Stimulated activated CD4-positive, alpha-beta T cell treated with anti-CD3 and anti-CD28 coated beads, Interleukin-1b, Interleukin-23, amount 100 ng/mL, for 4 hours (primary cell): ENCODE measurements around the gene UBE2E2.

Experiments
- DNase-seq, 2 donors: peaks; one replicate each; pipeline ENCODE4 v3.0.0-alpha.2; 2020; ENCODE audit warnings: low read depth in 2 of 2

UBE2E2 gene

DNA sequence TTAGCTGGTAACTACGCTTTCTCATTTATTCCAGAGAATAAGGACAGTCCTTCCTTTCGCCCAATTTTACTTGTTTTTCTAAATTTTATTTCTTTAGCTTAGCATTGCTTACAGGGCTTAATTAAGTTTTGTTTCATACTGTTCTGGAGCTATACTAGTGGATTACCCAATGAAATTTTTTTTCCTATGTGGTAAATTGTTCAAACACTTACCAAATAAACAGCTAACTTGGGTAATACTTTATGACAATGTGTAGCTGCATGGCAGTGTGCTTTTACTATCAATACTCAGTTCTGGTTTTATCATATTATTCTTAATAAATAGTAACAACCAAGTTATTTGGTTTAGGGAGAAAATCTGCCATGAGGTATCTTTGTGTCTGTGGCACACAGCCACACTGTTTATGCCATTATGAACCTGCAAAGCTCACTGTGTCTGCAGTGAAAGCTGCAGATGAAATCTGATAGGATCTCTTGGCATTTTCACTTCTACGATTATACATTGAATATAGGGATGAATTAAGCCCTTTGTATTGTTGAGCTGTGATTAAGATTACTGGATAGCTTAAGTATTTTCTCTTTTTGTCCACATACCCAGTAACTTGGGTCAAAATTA, 37.2 kb downstream of the UBE2E2 start:
- DNase-seq, result no peak

DNA sequence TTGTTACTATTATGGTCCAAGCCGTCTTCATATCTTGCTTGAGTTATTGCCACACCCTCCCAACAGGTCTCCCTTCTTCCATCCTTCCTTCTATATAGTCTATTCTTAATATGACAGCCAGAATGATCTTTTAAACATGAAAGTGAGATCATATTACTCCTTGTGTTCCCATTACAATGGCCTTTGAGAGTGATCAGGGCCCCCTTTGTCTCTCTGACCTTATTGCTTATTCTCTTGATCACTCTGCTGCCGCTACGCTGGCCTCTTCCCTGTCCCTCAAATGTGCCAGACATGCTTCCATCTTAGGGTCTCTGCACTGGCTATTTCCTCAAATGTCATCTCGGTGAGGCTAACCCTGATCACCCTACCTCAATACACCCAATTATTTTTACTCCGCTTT, 38.1 kb downstream of the UBE2E2 start:
- no peak for DNase-seq

DNA sequence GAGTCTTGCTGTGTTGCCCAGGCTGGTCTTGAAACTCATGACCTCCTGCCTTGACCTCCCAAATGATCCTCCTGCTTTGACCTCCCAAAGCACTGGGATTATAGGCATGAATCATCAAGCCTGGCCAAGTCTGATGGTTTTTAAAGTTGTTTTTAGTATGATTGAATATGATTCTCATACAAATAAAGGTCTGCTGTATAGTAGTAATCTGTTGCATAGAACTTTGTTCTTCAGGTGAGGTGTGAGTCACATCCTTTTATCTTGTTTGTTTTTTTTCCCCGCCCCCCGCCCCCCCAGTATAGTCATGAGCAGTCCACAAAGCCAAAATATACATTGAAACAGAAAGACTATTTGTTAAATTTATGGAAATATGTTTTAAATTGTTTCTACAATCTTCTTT, 39.0 kb downstream of the UBE2E2 start:
- DNase-seq, result no peak

DNA sequence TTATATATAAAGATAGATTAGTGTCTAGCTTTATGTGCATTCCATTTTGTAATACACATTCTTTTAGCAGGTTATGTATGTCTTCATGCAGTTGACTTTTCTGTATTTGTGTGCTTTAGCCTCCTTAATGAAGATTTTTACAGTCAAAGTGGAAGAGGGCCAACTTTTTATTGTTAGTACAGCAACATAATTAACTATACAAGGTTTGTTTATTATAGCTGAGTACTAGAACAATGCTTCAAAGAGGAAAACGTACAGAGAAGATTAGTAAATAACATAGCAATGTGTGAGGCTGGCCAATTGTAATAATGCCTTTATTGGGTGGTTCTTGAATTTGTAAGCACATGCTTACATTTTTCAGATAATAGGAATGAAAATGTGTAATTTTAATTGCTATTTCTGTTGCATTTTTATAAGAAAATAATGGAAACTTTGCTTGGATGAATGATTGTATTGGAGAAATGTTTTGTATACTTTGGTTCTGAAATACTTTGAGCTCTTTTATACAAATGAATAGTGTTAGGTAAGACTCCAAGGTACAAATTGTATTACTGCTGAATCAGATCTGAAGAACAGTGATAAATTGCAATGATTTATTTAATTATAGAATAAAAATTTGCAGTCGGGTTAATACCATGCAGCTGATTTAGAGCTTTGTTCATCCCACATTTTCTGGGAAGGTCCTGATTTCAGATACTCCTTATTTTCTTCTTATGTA, 41.4 kb downstream of the UBE2E2 start:
- no peak for DNase-seq

DNA sequence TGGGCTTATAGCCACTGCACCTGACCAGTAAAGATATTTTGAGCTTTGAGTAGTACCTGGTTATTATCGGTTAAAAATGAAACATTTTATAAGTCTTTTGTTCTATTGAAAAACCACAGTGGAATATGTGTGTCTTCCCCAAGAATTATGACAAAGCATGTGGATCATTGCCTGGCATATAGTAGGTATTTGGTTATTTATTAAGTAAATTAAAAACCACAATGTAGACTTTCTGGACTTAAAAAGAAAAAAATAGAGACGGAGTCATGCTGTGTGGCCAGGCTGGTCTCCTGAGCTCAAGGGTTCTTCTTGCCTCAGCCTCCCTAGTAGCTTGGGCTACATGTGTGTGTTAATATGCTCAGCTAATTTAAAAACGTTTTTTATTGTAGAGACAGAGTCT, 43.5 kb downstream of the UBE2E2 start:
- DNase-seq, result no peak

DNA sequence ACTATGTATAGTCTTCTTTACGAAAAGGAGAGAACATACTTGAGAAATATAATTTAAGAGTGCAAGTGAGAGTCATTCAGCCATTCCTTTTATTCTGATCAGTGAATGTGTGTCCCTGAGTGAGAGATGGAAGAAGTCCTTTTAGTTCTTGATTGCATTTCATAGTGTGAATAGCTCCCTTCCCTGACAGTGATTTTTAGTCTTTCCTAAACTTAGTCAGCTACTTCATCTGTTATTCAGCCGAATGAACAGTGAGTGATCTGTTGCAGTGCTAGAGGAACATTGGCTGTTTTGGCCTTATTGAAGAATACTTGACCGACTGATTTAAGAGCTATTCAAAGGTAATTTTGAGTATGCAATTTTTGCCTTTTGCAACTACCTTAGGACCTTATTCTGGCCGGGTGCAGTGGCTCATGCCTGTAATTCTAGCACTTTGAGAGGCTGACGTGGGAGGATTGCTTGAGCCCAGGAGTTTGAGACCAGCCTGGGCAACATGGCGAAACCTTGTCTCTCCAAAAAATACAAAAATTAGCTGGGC, 45.5 kb downstream of the UBE2E2 start:
- no peak for DNase-seq

DNA sequence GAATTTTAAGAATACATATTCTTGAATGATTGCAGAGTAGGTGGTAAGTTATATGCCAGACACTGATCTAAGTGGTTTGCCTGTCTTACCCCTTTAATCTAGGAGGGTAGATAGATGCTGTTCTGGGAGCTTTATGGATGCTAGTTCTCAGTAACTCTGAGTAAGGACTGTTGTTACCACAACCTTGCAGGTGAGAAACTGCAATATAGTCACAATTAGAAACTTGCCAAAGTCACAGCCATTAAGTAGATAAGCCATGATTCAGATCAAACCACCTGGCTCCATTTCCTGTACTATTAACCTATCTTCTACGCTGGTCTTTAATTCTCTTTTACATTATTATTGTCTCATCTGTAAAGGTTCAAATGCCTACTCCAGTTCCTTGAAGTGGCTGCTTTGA, 46.8 kb downstream of the UBE2E2 start:
- no peak for DNase-seq

DNA sequence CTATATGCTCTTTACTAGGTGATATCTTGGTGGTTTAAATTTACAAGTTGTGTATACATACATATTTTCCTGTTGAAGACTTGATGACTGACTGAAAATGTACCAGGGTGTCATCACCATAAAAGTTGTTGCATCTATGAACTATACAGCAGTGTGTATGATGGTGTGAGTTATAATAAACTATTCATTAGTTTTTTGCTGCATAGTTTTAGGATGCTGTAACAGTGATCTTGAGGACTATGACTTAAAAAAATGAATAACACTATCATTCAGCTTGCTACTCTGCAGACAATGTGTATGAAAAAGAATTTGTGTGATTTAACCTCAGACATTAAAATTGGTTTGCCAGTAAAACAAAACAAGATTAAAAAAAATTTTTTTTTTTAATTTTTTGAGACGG, 49.0 kb downstream of the UBE2E2 start:
- no peak for DNase-seq

DNA sequence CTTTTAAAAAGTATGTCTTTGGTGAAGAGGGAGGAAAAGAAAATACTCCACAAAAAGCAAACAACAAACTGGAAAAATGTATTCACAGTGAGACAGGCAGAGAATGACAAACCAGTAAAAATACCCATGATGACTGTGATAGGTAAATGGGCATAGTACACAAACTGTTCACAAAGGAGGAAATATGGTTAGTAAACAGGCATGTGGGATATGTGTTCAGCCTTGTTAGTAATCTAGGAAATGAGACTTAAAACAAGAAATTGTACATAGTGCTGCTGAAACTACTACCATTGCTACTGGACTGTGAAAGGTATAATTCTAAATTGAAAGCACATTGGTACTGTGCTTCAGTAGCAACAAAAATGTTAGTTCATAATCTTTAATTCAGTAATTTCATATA, 50.1 kb downstream of the UBE2E2 start:
- DNase-seq, result no peak

DNA sequence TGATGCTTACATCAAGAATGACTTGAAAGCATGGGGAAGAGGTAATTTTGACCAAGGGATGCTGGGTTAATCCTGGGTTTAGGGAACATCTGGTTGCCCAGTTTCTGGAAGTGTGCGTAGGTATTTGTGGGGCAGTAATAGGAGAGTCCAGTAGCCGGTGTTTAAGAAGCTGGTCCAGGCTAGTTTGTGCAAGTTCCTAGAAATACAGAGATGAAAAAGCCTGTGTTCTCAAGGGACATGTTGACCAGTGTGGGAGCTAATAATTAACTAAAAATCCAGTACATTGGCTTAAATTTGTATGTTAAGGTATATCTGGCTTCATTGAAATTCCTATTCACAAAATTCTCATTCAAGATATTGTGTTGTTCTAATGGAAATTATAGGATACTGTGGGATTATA, 51.2 kb downstream of the UBE2E2 start:
- no peak for DNase-seq

DNA sequence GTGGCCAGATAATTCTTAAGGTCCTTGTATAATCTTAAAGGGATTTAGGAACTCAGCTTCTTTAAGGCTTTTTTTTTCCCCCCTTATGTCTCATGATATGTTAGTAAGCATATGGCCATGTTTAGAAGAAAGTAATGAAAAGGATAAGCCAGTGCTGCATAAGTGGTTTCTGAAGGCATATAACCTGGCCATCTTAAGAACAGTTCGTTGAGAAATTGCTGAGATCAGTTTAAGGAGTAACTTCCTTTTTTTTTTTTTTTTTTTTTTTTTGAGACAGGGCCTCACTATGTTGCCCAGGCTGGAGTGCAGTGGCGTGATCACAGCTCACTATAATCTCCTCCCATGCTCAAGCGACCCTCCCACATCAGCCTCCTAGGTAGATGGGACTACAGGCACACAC, 51.7 kb downstream of the UBE2E2 start:
- no peak for DNase-seq

DNA sequence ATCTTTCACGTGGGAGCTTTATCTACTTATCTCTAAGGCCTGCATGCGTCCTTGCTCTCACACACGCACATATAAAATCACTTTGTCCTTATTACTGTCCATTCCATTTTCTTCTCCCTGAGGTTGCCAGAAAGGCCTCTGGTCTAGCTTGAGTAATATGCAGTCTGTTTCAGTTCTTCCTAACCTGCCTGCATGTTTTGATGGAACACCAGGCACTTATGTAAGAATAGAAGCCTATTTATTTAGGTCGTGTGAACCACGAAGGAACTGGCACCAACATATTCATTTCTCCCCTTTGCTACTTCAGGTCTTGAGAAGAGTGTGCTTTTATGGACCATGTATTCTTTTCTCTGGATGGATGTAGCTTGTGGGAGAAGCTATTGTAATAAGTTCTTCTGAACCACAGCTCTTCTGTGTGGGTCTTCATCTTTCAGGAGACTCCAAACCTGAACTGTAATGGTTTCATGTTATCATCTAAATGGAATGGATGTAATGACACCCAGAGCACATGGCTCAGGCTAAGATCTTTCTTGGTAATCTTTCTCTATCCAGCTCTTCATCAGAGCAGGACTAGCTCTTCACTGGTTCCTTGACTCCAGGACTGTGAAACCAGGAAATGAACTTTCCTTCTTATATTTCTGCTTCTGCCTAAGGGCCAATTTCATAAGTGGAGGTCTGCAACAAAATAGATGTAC, 53.8 kb downstream of the UBE2E2 start:
- no peak for DNase-seq

DNA sequence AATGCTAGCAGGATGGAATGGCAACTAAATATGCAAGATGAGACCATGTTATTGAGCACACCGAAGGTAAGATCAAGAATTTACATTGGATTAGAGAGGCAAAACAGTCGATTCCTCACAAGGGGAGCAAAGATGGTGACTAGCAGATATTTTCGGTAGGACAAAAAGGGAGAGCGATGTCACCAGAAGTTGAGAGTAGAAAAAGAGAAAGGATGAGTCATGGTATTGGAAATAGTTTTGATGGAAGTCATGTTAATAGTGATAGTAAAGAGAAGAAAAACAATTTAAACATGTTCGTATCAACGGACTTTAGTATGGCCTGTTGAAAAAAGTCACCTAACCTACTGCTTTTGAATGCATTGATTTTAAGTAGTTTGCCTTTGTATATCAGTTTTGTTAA, 55.0 kb downstream of the UBE2E2 start:
- DNase-seq, result no peak

DNA sequence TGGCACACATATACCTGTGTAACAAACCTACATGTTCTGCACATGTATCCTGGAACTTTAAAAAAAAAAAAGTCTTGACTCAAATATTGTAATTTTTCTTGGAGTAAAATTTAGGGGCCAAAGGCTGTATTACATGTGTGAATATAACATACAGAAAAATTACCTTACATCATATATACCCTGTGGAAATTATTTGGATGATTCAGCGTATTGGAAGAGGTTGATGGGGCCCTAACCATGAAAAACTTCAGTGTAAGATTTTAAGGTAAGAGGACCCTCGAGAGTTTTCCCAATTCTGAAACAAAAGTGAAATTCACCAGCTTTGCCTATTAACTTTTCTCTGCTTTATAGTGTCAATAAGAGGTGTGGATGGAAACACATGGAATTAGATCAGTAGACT, 56.4 kb downstream of the UBE2E2 start:
- no peak for DNase-seq

DNA sequence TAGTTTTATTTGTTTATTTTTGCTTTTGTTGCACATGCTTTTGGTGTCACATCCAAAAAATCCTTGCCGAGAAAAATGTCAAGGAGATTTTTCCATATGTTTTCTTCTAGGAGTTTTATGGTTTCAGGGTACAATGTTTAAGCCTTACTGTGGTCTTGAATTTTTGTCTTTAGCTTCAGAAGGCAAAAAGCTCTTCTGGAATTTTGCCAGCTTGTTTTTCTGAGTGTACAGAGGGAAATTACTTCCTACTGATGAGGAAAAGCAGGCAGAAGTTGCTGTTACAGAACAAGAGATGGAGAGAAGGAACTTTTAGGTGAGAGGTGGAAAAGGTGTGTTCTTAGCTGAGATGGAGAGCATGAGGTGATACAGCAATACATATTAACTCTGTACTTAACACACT, 59.6 kb downstream of the UBE2E2 start:
- no peak for DNase-seq

DNA sequence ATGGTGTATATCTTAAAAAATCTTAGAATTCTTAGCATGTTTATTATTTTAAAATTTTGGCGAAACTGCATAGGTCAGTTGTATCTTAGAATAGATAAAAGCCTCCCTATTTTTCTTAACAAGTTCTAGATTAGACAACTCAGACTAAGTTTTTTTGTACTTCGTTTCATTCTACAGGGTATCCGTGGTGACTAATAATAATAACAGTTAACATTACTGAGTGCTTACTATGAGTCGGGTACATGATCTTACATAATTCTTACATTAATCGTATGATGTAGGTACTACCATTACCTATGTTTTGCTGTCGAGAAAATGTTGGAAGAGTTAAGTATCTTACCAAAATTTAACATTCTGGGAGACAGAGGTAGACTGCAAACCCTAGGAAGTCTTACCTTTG, 60.7 kb downstream of the UBE2E2 start:
- DNase-seq, result no peak

DNA sequence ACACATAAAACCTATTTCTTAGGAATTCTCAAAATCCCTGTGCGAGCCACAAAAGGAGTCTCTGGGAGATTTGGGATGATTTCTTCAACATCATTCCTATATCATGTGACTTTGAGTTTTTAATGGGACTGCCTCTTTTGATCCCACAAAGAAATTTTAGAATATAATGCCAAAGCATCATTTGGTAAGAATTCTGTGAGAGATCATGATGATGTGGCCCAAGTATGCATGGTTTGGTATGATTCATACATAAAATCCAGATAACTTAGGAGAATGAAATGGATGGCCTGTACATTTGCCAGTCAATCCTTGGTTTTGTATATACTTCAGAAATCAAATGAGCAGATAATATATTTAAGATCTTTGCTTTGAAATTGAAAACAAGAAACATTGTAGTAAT, 61.3 kb downstream of the UBE2E2 start:
- no peak for DNase-seq

DNA sequence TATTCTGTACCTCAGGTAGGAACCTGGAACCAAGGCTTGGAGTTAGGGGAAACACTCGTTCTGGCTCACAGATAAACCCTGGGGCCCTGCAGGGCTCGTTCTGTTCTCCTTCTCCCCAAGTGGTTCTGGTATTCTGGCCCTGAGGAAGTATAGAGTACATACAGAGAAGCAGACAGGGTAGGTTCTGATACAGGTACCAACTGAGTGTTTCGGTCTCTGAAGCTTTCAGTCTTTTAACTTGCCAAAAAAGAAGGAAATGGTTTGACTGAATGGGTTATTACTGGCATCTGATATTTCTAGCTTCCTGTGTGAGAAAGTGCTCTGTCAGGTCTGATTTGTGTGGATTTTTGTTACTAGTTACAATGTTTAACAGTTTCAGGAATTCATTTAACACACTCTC, 67.3 kb downstream of the UBE2E2 start:
- no peak for DNase-seq

DNA sequence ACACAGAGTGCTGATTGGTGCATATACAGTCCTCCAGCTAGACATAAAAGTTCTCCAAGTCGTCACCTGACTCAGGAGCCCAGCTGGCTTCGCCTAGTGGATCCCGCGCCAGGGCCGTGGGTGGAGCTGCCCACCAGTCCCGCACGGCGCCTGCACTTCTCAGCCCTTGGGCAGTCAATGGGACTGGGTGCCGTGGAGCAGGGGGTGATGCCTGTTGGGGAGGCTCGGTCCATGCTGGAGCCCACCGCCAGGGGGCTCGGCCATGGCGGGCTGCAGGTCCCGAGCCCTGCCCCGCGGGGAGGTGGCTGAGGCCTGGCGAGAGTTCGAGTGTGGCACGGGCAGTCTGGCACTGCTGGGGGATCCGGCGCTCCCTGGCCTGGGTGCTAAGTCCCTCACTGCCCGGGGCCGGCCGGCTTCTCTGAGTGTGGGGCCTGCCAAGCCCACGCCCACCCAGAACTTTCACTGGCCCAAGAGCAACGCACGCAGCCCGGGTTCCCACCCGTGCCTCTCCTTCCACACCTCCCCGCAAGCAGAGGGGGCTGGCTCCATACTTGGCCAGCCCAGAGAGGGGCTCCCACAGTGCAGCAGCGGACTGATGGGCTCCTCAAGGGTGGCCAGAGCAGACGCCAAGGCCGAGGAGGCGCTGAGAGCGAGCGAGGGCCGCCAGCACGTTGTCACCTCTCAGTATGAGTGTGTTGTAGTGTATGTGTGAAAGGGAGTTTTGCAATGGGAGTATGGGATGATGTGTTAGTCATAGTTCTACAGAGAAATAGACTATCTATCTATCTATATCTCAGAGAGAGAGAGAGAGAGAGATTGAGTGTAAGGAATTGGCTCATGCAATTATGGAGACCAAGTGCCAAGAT, 69.0 kb downstream of the UBE2E2 start:
- no peak for DNase-seq

DNA sequence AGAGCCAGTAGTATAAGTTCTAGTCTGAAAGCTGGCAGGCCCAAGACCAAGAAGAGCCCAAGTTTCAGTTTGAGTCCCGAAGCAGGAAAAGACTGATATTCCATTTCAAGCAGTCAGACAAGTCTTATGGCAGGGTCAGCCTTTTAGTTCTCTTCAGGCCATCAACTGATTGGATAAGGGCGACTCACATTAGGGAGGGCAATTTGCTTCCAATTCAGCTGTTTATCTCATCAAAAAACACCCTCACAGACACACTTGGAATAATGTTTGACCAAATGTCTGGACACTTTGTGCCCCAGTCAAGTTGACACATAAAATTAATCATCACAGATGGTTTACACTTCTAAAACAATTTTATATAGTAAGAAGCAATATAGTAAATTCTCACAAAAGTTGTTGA, 69.7 kb downstream of the UBE2E2 start:
- no peak for DNase-seq

DNA sequence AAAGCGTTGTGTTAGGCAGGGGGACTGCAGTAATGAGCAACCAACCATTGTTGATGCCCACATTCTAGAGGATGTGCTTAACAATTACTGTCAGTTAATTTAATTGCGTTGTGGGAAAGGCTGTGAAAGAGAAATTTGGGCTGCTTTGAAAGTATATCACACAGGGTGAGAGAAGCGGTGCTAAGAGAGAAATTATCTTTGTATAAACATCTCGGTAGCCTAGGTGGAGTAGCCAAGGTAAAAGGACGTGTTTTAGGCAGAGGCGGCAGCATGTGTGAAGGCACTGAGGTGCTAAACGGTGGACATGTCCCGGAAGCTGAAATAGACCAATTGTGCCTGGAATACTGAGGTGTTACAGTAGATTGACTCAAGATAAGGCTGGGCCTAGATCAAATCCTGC, 71.9 kb downstream of the UBE2E2 start:
- no peak for DNase-seq

DNA sequence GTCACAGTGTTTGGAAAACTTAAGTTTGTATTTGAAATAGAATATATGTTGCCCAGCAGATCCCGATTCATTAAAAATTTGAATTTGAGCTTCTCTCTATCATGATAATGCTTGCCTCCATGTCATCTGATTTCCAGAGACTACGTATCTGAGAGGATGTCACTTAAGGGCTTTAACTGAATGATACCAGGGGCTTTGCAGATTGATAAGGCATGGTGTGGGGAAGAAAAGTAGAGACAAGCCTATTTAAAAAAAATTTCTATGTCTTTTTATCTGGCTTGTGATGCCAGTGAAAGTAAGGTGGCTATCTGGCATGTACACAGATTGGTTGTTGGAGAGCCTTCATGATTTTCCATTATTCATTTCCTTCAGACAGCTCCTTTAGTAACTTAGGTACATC, 72.7 kb downstream of the UBE2E2 start:
- DNase-seq, result no peak
